ENCODE data around the gene ERP27. TPM values are rescaled to one million over a fixed set of nuclear protein-coding genes. Genes with fewer than 3 reads are reported as not detected.

Gene ERP27
- total RNA-seq, 2 donors from 2014 or later = 79.1 to 131 TPM

DNA sequence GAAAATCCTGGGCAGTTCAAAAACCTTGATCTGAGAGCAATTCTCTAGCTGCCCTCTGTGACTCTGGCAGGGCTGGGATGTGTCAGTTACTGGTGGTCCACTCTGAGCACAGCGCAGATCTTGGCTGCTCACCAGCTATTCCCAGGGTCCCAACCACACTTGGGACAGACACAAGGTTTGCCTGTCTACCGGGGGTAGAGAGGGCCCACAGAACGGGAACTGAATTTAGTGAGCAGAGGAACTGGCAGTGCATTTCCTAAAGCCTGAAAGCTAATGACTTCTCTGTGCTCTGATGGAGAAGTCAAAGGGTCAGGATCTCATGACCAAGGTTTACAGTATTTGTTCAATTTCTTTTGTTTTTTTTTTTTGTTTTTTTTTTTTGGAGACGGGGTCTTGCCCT is 37.1 kb upstream of the ERP27 start:
- DNase-seq (no peak), ATAC-seq (no peak)
- no peaks in the 10 kb centered on the region for H3K36me3 ChIP-seq (replicated peaks in 1 of 2; ENCODE audit: insufficient read depth in 1 of 2, low read depth in 2 of 2)
- H3K27me3 ChIP-seq = no peaks in the 10 kb centered on the region
- no peaks in the 10 kb centered on the region for H3K4me1 ChIP-seq
- WGBS, 2 donors = 83 to 93% methylated on average over 4 of the region's 4 CpGs
- H3K27ac ChIP-seq = no peak overlapping the region
- H3K4me3 ChIP-seq = no peak overlapping the region
- no peak for TF ChIP-seq POLR2A (IDR thresholded peaks at IDR 0.05)
- TF ChIP-seq, protein P1, sequence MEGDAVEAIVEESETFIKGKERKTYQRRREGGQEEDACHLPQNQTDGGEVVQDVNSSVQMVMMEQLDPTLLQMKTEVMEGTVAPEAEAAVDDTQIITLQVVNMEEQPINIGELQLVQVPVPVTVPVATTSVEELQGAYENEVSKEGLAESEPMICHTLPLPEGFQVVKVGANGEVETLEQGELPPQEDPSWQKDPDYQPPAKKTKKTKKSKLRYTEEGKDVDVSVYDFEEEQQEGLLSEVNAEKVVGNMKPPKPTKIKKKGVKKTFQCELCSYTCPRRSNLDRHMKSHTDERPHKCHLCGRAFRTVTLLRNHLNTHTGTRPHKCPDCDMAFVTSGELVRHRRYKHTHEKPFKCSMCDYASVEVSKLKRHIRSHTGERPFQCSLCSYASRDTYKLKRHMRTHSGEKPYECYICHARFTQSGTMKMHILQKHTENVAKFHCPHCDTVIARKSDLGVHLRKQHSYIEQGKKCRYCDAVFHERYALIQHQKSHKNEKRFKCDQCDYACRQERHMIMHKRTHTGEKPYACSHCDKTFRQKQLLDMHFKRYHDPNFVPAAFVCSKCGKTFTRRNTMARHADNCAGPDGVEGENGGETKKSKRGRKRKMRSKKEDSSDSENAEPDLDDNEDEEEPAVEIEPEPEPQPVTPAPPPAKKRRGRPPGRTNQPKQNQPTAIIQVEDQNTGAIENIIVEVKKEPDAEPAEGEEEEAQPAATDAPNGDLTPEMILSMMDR (IDR thresholded peaks at IDR 0.05) = no peak
- H3K9me3 ChIP-seq = no peaks in the 10 kb centered on the region
- intact Hi-C loops (cut with DNase I) = no loop called here

DNA sequence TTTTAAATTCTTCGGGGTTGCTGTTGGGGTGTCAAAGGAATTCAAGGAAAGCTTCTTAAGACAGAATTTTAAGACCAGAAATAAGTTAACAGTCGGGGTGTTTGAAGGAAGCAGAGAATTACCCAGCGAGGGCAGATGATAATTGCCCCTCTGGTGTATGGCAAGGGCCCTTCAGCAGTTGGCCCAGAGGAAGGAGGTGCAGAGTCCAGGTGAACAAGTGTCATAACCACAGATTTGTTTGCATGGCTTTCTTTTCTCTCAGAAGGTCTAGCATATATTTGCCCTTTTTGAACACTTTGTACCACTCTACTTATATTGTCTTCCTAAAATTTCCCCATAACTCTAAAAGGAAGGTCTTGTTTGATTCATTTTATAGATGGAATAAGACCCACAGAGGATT is 36.3 kb upstream of the ERP27 start:
- TF ChIP-seq POLR2A (IDR thresholded peaks at IDR 0.05) = no peak
- 88 to 93% methylated on average over 3 of the region's 3 CpGs for WGBS, 2 donors
- no peak for DNase-seq

DNA sequence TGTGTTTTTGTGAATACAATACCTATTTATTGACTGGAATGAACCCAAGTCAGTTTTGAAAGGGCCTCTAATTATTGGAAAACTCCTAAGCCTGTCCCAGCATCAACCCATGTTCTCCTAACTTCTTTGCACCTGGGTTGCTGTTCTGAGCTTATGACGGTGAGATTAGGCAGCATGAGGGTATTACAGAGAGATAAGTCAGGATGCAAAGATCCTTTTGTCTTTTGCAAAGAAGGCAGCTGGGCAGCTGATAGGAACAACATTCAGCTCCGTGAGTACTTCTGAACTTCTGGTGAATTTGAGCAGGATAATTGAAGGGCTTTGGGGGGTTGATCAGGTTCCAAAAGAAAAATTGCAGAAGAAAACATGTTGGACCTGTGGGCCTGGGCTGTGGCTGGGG is 34.5 kb upstream of the ERP27 start, which contains the start of gene PDE6H:
TSS of gene PDE6H (plus strand) at position 227 of the 400 bp plus-strand sequence. CDS start 4,971 bp downstream, outside the sequence.
- H3K36me3 ChIP-seq (replicated peaks in 1 of 2; ENCODE audit: insufficient read depth in 1 of 2, low read depth in 2 of 2) = no peaks in the 10 kb centered on the region
- ATAC-seq = no peak
- TF ChIP-seq, protein P1 (IDR thresholded peaks at IDR 0.05) = no peak
- no peak for TF ChIP-seq POLR2A (IDR thresholded peaks at IDR 0.05)
- no peak within 1 kb of the TSS for H3K27ac ChIP-seq
- 81 to 82% methylated on average over 2 of the region's 2 CpGs for WGBS, 2 donors
- no peak for DNase-seq
- intact Hi-C loops (cut with DNase I) = no loop called here
- no peaks in the 10 kb centered on the region for H3K9me3 ChIP-seq
- H3K4me1 ChIP-seq = no peaks in the 10 kb centered on the region
- no peak within 1 kb of the TSS for H3K4me3 ChIP-seq
- no peaks in the 10 kb centered on the region for H3K27me3 ChIP-seq

More for the DNA sequence above, 36.3 kb upstream of the ERP27 start:
- Histone ChIP-seq H3K4me3 (no peak overlapping the region), H3K27me3 (no peaks in the 10 kb centered on the region), H3K4me1 (no peaks in the 10 kb centered on the region), H3K9me3 (no peaks in the 10 kb centered on the region), H3K27ac (no peak overlapping the region), H3K36me3 (replicated peaks in 1 of 2; ENCODE audit: insufficient read depth in 1 of 2, low read depth in 2 of 2) (no peaks in the 10 kb centered on the region)
- no peak for ATAC-seq
- intact Hi-C loops (cut with DNase I) = no loop called here

DNA sequence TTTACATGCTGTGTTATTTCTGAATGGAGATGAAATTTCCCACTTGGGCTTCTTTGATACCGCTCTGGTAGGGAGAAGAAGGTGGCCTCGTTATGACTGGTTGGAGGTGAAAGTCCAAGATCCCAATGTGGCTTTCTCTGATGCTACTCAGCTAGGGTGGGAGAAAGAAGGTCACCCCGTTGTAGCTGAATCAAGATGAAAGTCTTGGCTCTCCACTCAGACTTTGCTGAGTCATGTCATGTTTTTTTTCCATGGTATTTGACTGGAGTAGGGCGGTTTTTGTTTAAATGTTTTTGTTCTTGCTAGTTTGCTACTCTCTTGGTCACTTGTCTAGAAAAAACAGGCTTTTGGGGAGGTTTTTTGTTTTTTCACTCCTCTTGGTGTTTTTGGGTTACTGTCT is 32.1 kb upstream of the ERP27 start:
- no peak overlapping the region for H3K4me3 ChIP-seq
- no peaks in the 10 kb centered on the region for H3K27me3 ChIP-seq
- H3K9me3 ChIP-seq = no peaks in the 10 kb centered on the region
- H3K36me3 ChIP-seq (replicated peaks in 1 of 2; ENCODE audit: insufficient read depth in 1 of 2, low read depth in 2 of 2) = no peaks in the 10 kb centered on the region
- WGBS, 2 donors = 70% methylated on average over 4 of the region's 4 CpGs
- TF ChIP-seq POLR2A (IDR thresholded peaks at IDR 0.05) = no peak
- TF ChIP-seq, protein P1 (IDR thresholded peaks at IDR 0.05) = no peak
- DNase-seq (no peak), ATAC-seq (no peak)
- H3K27ac ChIP-seq = no peak overlapping the region
- H3K4me1 ChIP-seq = no peaks in the 10 kb centered on the region
- intact Hi-C loops (cut with DNase I) = no loop called here

DNA sequence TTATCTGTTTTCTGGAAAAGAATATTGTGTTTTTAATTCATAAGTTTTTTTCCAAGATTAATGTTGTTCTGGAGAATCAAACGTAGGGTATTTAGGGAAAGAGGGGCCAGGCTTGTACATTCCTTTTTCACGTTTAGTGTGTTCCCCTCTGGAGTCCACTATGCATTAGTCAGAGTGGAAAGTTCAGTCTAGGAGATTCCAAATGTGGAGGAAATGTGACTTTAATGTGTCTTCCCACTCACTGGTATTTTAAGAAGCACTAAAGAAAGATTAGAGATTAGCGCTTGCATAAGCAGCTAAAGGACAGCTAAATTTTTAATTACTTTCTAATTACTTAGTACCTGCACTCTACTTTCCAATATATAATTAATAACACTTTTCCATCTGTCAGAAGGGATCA is 30.1 kb upstream of the ERP27 start:
- no peaks in the 10 kb centered on the region for H3K4me1 ChIP-seq
- intact Hi-C loops (cut with DNase I) = no loop called here
- H3K27ac ChIP-seq = no peak overlapping the region
- H3K4me3 ChIP-seq = no peak overlapping the region
- H3K27me3 ChIP-seq = no peaks in the 10 kb centered on the region
- TF ChIP-seq, protein P1 (IDR thresholded peaks at IDR 0.05) = no peak
- no peak for DNase-seq
- no peak for ATAC-seq
- no peaks in the 10 kb centered on the region for H3K9me3 ChIP-seq
- H3K36me3 ChIP-seq (replicated peaks in 1 of 2; ENCODE audit: insufficient read depth in 1 of 2, low read depth in 2 of 2) = no peaks in the 10 kb centered on the region
- WGBS, 2 donors = 79 to 81% methylated on average over 3 of the region's 3 CpGs

Data from body of pancreas (tissue), 4 donors.